ENCODE measurements around the gene CEP19.

CEP19 gene

GRCh38 chr3:196712514-196713413, 714 bp upstream of the CEP19 start:
- in situ Hi-C loops (cut with MboI; ENCODE audit: low sequenced_read_pairs) = no loop called here

- in situ Hi-C loops (cut with MboI; ENCODE audit: low sequenced_read_pairs) = no loop called here
These were observed 3.6 kb downstream of the CEP19 start for GRCh38 chr3:196708467-196708866.

GRCh38 chr3:196707566-196707965, 4.5 kb downstream of the CEP19 start:
- in situ Hi-C loops (cut with MboI; ENCODE audit: low sequenced_read_pairs) = no loop called here

- in situ Hi-C loops (cut with MboI; ENCODE audit: low sequenced_read_pairs) = no loop called here
These were observed 5.3 kb downstream of the CEP19 start for GRCh38 chr3:196706731-196707130.

GRCh38 chr3:196706327-196706726, 5.7 kb downstream of the CEP19 start:
- in situ Hi-C loops (cut with MboI; ENCODE audit: low sequenced_read_pairs) = no loop called here

- in situ Hi-C loops (cut with MboI; ENCODE audit: low sequenced_read_pairs) = no loop called here
These were observed 11.2 kb downstream of the CEP19 start for GRCh38 chr3:196700801-196701200.

- in situ Hi-C loops (cut with MboI; ENCODE audit: low sequenced_read_pairs) = no loop called here
These were observed 12.3 kb downstream of the CEP19 start for GRCh38 chr3:196699749-196700148.

GRCh38 chr3:196697270-196697669, 14.8 kb downstream of the CEP19 start:
- in situ Hi-C loops (cut with MboI; ENCODE audit: low sequenced_read_pairs) = no loop called here

GRCh38 chr3:196695849-196696226, 16.2 kb downstream of the CEP19 start:
- in situ Hi-C loops (cut with MboI; ENCODE audit: low sequenced_read_pairs) = no loop called here

- in situ Hi-C loops (cut with MboI; ENCODE audit: low sequenced_read_pairs) = no loop called here
These were observed 16.9 kb downstream of the CEP19 start for GRCh38 chr3:196694941-196695848.

- in situ Hi-C loops (cut with MboI; ENCODE audit: low sequenced_read_pairs) = no loop called here
These were observed 17.8 kb downstream of the CEP19 start for GRCh38 chr3:196694202-196694638.

GRCh38 chr3:196691386-196691785, 20.7 kb downstream of the CEP19 start:
- in situ Hi-C loops (cut with MboI; ENCODE audit: low sequenced_read_pairs) = no loop called here

GRCh38 chr3:196689941-196690660, 21.9 kb downstream of the CEP19 start:
- in situ Hi-C loops (cut with MboI; ENCODE audit: low sequenced_read_pairs) = loop anchor here (10.0 kb wide), 1 partner anchor 85 kb away; no protein-coding TSS in a partner anchor

GRCh38 chr3:196688349-196688748, 23.7 kb downstream of the CEP19 start:
- in situ Hi-C loops (cut with MboI; ENCODE audit: low sequenced_read_pairs) = loop anchor here (10.0 kb wide), 1 partner anchor 84 kb away; no protein-coding TSS in a partner anchor

GRCh38 chr3:196686436-196686835, 25.6 kb downstream of the CEP19 start:
- in situ Hi-C loops (cut with MboI; ENCODE audit: low sequenced_read_pairs) = loop anchor here (10.0 kb wide), 1 partner anchor 82 kb away; no protein-coding TSS in a partner anchor

GRCh38 chr3:196684548-196685407, 27.3 kb downstream of the CEP19 start:
- in situ Hi-C loops (cut with MboI; ENCODE audit: low sequenced_read_pairs) = loop anchor here (10.0 kb wide), 1 partner anchor 80 kb away; no protein-coding TSS in a partner anchor

GRCh38 chr3:196677931-196678330, 34.1 kb downstream of the CEP19 start:
- in situ Hi-C loops (cut with MboI; ENCODE audit: low sequenced_read_pairs) = no loop called here

- in situ Hi-C loops (cut with MboI; ENCODE audit: low sequenced_read_pairs) = no loop called here
These were observed 34.7 kb downstream of the CEP19 start for GRCh38 chr3:196677353-196677752.

- in situ Hi-C loops (cut with MboI; ENCODE audit: low sequenced_read_pairs) = no loop called here
These were observed 38.4 kb downstream of the CEP19 start for GRCh38 chr3:196673632-196674031.

GRCh38 chr3:196670339-196670738, 41.7 kb downstream of the CEP19 start:
- in situ Hi-C loops (cut with MboI; ENCODE audit: low sequenced_read_pairs) = no loop called here
